IMR-90 (cell line): ENCODE measurements around the gene TARDBP. TPM values are rescaled to one million over a fixed set of nuclear protein-coding genes. Genes with fewer than 3 reads are reported as not detected.

Experiments
- ATAC-seq: fragments of 200-7000 bp; cut with Tn5 transposase; 2 replicates; pipeline ENCODE4 v1.9.1; 2020; ENCODE audit warnings: low read depth, mild to moderate bottlenecking, moderate library complexity
- BruUV-seq: library from RNA; stranded (reverse); fragments of 400-500 nt; replicated peaks from 2 replicates; lab custom pipeline; 2021; lab: Mats Ljungman, UMichigan
- CTCF ChIA-PET: fragments of 300-600 bp; formaldehyde crosslinking; extraction: SDS; loops from one replicate; lab custom pipeline; 2021; ENCODE audit warnings: antibody characterized with exemption; lab: Yijun Ruan, JAX
- POLR2A ChIA-PET: fragments of 300-600 bp; sonication (Branson Sonifier 250); formaldehyde crosslinking; loops from one replicate; lab custom pipeline; 2022; ENCODE audit warnings: antibody characterized with exemption; ENCODE audit not compliant: unreplicated experiment; lab: Charles Lee
- DNase-seq: peaks from one replicate; pipeline ENCODE4 v3.0.0; 2013
- H2AFZ ChIP-seq: replicated peaks from 2 replicates; pipeline ENCODE3; 2013; ENCODE audit warnings: low read length, mild to moderate bottlenecking; ENCODE audit not compliant: poor library complexity
- H2AK5ac ChIP-seq: 2 replicates; pipeline ENCODE4 v1.6.1; 2013; ENCODE audit warnings: low read depth, low read length, inconsistent platforms
- H2AK9ac ChIP-seq: replicated peaks from 2 replicates; pipeline ENCODE3; 2013; ENCODE audit warnings: mild to moderate bottlenecking, low read depth, low read length, moderate library complexity; ENCODE audit not compliant: poor library complexity
- H2BK120ac ChIP-seq: 2 replicates; pipeline ENCODE4 v1.6.1; 2013; ENCODE audit warnings: low read depth, low read length, inconsistent platforms
- H2BK15ac ChIP-seq: 3 replicates; pipeline ENCODE4 v1.6.1; 2013; ENCODE audit warnings: low read depth, low read length, inconsistent platforms
- H2BK20ac ChIP-seq: 2 replicates; pipeline ENCODE4 v1.6.1; 2013; ENCODE audit warnings: low read depth, mild to moderate bottlenecking, inconsistent platforms, low read length, moderate library complexity
- H2BK5ac ChIP-seq: 2 replicates; pipeline ENCODE4 v1.6.1; 2013; ENCODE audit warnings: mild to moderate bottlenecking, low read depth, low read length, inconsistent platforms; ENCODE audit not compliant: poor library complexity, severe bottlenecking
- H3K14ac ChIP-seq: replicated peaks from 2 replicates; pipeline ENCODE4 v1.6.1; 2013; ENCODE audit warnings: low read depth, low read length, inconsistent platforms
- H3K18ac ChIP-seq: 2 replicates; pipeline ENCODE4 v1.6.1; 2013; ENCODE audit warnings: low read depth, low read length, control low read depth
- H3K23ac ChIP-seq: 2 replicates; pipeline ENCODE4 v1.6.1; 2013; ENCODE audit warnings: low read depth, low read length, inconsistent platforms
- H3K27ac ChIP-seq: 2 replicates; pipeline ENCODE4 v1.5.1; 2013; ENCODE audit warnings: mild to moderate bottlenecking, control low read depth, low read length; ENCODE audit not compliant: insufficient read depth
- H3K27me3 ChIP-seq: 2 replicates; pipeline ENCODE4 v1.6.1; 2013; ENCODE audit warnings: low read length; ENCODE audit not compliant: control insufficient read depth, insufficient read depth
- H3K36me3 ChIP-seq: 2 replicates; pipeline ENCODE4 v1.6.1; 2013; ENCODE audit warnings: low read length, mixed read lengths; ENCODE audit not compliant: control insufficient read depth, insufficient read depth
- H3K4ac ChIP-seq: 2 replicates; pipeline ENCODE4 v1.6.1; 2013; ENCODE audit warnings: low read depth, low read length, inconsistent platforms
- H3K4me1 ChIP-seq: 2 replicates; pipeline ENCODE4 v1.6.1; 2013; ENCODE audit warnings: low read length, mixed read lengths; ENCODE audit not compliant: control insufficient read depth, insufficient read depth
- H3K4me2 ChIP-seq: 2 replicates; pipeline ENCODE4 v1.6.1; 2013; ENCODE audit warnings: low read depth, mild to moderate bottlenecking, control low read depth, low read length, moderate library complexity
- H3K4me3 ChIP-seq: 2 replicates; pipeline ENCODE4 v1.5.1; 2013; ENCODE audit warnings: low read depth, mild to moderate bottlenecking, control low read depth, low read length, moderate library complexity; ENCODE audit not compliant: insufficient read depth
- H3K56ac ChIP-seq: 2 replicates; pipeline ENCODE4 v1.6.1; 2013; ENCODE audit warnings: low read length, inconsistent platforms; ENCODE audit not compliant: insufficient read depth; ENCODE audit errors: extremely low read depth
- H3K79me1 ChIP-seq, 2 experiments: 2 replicates each; pipeline ENCODE4 v1.6.1; 2013; ENCODE audit warnings: low read length in 2 of 2, inconsistent platforms in 1 of 2, low read depth in 1 of 2
- H3K9ac ChIP-seq: 2 replicates; pipeline ENCODE4 v1.6.1; 2013; ENCODE audit warnings: low read depth, low read length, control low read depth
- H3K9me1 ChIP-seq: 2 replicates; pipeline ENCODE4 v1.6.1; 2013; ENCODE audit warnings: low read length, inconsistent platforms; ENCODE audit not compliant: insufficient read depth
- H3K9me3 ChIP-seq: 2 replicates; pipeline ENCODE4 v1.6.1; 2013; ENCODE audit warnings: low read length; ENCODE audit not compliant: control insufficient read depth, insufficient read depth
- H4K20me1 ChIP-seq: 2 replicates; pipeline ENCODE4 v1.6.1; 2013; ENCODE audit warnings: low read length, inconsistent platforms; ENCODE audit not compliant: insufficient read depth
- H4K5ac ChIP-seq: 2 replicates; pipeline ENCODE4 v1.6.1; 2013; ENCODE audit warnings: mild to moderate bottlenecking, low read depth, low read length, control low read depth
- H4K8ac ChIP-seq, 2 experiments: 2 replicates each; pipeline ENCODE4 v1.6.1; 2013; ENCODE audit warnings: low read depth in 2 of 2, low read length in 2 of 2, control low read depth in 1 of 2, inconsistent platforms in 1 of 2
- H4K91ac ChIP-seq: 2 replicates; pipeline ENCODE4 v1.6.1; 2013; ENCODE audit warnings: low read depth, low read length, inconsistent platforms; ENCODE audit not compliant: insufficient read depth
- BHLHE40 ChIP-seq: fragments of 150-350 bp; IDR thresholded peaks from 2 replicates; pipeline ENCODE4 v1.6.1; 2016; ENCODE audit warnings: mild to moderate bottlenecking, low read depth, low read length
- CEBPB ChIP-seq: IDR thresholded peaks from 2 replicates; pipeline ENCODE4 v1.6.1; 2012; ENCODE audit warnings: low read depth, low read length, improper control_type of control experiment
- CHD1 ChIP-seq: IDR thresholded peaks from 2 replicates; pipeline ENCODE4 v1.6.1; 2012; ENCODE audit warnings: low read depth, low read length, improper control_type of control experiment
- FOS ChIP-seq: fragments of 150-350 bp; IDR thresholded peaks from 2 replicates; pipeline ENCODE4 v1.6.1; 2016; ENCODE audit warnings: low read depth, low read length
- MAFK ChIP-seq: IDR thresholded peaks from 2 replicates; pipeline ENCODE4 v1.6.1; 2012; ENCODE audit warnings: low read depth, low read length, improper control_type of control experiment
- MAZ ChIP-seq: IDR thresholded peaks from 2 replicates; pipeline ENCODE4 v1.6.1; 2012; ENCODE audit warnings: low read depth, mild to moderate bottlenecking, low read length, improper control_type of control experiment, moderate library complexity, borderline replicate concordance
- MXI1 ChIP-seq: IDR thresholded peaks from 2 replicates; pipeline ENCODE4 v1.6.1; 2012; ENCODE audit warnings: low read depth, mild to moderate bottlenecking, low read length, moderate library complexity, borderline replicate concordance
- NFE2L2 ChIP-seq: fragments of 150-350 bp; IDR thresholded peaks from 2 replicates; pipeline ENCODE4 v1.6.1; 2016; ENCODE audit warnings: low read depth, mild to moderate bottlenecking, low read length
- POLR2A ChIP-seq: IDR thresholded peaks from 2 replicates; pipeline ENCODE4 v1.6.1; 2012; ENCODE audit warnings: mild to moderate bottlenecking, low read depth, low read length
- RAD21 ChIP-seq: IDR thresholded peaks from 2 replicates; pipeline ENCODE4 v1.6.1; 2012; ENCODE audit warnings: low read length, improper control_type of control experiment
- RCOR1 ChIP-seq: IDR thresholded peaks from 2 replicates; pipeline ENCODE4 v1.6.1; 2012; ENCODE audit warnings: mild to moderate bottlenecking, low read length, improper control_type of control experiment; ENCODE audit not compliant: insufficient replicate concordance
- RFX5 ChIP-seq: IDR thresholded peaks from 2 replicates; pipeline ENCODE4 v1.8.0; 2012; ENCODE audit warnings: low read depth, mild to moderate bottlenecking, low read length, moderate library complexity
- SMC3 ChIP-seq: fragments of 150-350 bp; IDR thresholded peaks from 2 replicates; pipeline ENCODE4 v1.6.1; 2016; ENCODE audit warnings: low read depth, mild to moderate bottlenecking, antibody characterized with exemption, low read length, moderate library complexity
- WGBS, 2 experiments: methylation state at CpG; one replicate each; pipeline versions ENCODE4 v1.1.5 to v1.1.7; 2013; ENCODE audit warnings: missing lambda C conversion rate in 2 of 2; ENCODE audit not compliant: insufficient read length in 1 of 2; ENCODE audit errors: extremely low coverage in 2 of 2; 5-methylcytosine and 5-hydroxymethylcytosine counted together
- dilution Hi-C: fragments of 300-500 bp; cut with HindIII; formaldehyde crosslinking; loops from one replicate; pipeline ENCODE4 v1.14.3; 2018; ENCODE audit warnings: low sequenced_read_pairs; ENCODE audit not compliant: unreplicated experiment
- in situ Hi-C: fragments of 300-500 bp; cut with MboI; formaldehyde crosslinking; loops from 3 replicates; pipeline ENCODE4 v1.14.3; 2019; ENCODE audit warnings: low sequenced_read_pairs, inconsistent platforms, mixed read lengths
- intact Hi-C: fragments of 100-400 bp; cut with micrococcal nuclease; formaldehyde crosslinking; loops from 2 replicates; pipeline ENCODE4 v1.10.0; 2022
- polyA plus RNA-seq, 3 experiments: library from polyadenylated mRNA; depleted of rRNA; stranded (reverse); fragments of >200 nt; gene quantifications; 2 replicates each; pipeline ENCODE4 v1.2.3, GENCODE V29; 2012; ENCODE audit warnings: low replicate concordance in 1 of 3
- total RNA-seq: library from RNA; depleted of rRNA; stranded (reverse); fragments of >200 nt; gene quantifications from 2 replicates; pipeline ENCODE4 v1.2.3, GENCODE V29; 2012
- TF ChIP-seq, protein P1 (sequence below): fragments of 150-350 bp; IDR thresholded peaks from 2 replicates; pipeline ENCODE4 v1.6.1; 2017; ENCODE audit warnings: mild to moderate bottlenecking, antibody characterized with exemption, low read length, low read depth
- TF ChIP-seq, protein P2 (sequence below): conservative IDR thresholded peaks from 2 replicates; pipeline ENCODE4 v1.5.1; 2012; ENCODE audit warnings: mild to moderate bottlenecking, low read depth, low read length, improper control_type of control experiment

The TARDBP gene
- total and polyA plus RNA-seq, 2 of the 4 experiments (the other 2 are of a cell fraction) = 36.7 to 161 TPM

DNA sequence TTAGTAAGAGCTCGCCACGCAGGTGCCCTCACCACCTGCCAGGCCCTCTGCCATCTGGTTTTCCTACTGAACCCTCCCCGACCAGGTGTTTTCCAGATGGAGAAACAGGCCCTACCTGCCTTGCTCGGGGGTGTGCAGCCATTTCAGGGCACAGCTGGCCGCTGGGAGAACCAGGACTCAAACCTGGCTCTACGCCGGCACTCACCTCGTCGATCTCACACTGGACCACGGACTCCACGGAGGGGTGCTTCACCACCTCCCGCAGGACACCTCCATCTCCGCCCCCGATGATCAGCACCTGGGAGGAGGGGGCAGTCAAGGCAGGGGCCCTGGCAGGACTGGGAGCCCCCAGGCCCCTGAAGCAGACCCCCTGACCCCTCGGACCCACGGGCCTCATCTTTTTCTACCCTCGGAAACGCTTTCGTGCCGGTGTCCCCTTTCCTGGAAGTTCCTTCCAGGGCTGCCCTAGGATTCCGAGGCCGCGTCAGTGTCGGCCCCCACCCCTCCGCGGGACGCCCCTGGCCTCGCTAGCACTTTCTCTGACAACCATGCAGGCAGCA, 46.2 kb downstream of the TARDBP start:
- ATAC-seq = no peak
- TF ChIP-seq RCOR1 = no peak
- TF ChIP-seq RFX5 = no peak
- TF ChIP-seq, protein P1, sequence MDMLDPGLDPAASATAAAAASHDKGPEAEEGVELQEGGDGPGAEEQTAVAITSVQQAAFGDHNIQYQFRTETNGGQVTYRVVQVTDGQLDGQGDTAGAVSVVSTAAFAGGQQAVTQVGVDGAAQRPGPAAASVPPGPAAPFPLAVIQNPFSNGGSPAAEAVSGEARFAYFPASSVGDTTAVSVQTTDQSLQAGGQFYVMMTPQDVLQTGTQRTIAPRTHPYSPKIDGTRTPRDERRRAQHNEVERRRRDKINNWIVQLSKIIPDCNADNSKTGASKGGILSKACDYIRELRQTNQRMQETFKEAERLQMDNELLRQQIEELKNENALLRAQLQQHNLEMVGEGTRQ = no peak
- no peak for TF ChIP-seq MXI1
- TF ChIP-seq CEBPB = no peak
- no peak for TF ChIP-seq MAZ
- no peak for TF ChIP-seq RAD21
- TF ChIP-seq SMC3 = no peak
- TF ChIP-seq BHLHE40 = no peak
- no peak for TF ChIP-seq POLR2A
- TF ChIP-seq NFE2L2 = no peak
- TF ChIP-seq, protein P2, sequence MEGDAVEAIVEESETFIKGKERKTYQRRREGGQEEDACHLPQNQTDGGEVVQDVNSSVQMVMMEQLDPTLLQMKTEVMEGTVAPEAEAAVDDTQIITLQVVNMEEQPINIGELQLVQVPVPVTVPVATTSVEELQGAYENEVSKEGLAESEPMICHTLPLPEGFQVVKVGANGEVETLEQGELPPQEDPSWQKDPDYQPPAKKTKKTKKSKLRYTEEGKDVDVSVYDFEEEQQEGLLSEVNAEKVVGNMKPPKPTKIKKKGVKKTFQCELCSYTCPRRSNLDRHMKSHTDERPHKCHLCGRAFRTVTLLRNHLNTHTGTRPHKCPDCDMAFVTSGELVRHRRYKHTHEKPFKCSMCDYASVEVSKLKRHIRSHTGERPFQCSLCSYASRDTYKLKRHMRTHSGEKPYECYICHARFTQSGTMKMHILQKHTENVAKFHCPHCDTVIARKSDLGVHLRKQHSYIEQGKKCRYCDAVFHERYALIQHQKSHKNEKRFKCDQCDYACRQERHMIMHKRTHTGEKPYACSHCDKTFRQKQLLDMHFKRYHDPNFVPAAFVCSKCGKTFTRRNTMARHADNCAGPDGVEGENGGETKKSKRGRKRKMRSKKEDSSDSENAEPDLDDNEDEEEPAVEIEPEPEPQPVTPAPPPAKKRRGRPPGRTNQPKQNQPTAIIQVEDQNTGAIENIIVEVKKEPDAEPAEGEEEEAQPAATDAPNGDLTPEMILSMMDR = no peak
- no peak for TF ChIP-seq FOS
- TF ChIP-seq MAFK = no peak
- no peak for TF ChIP-seq CHD1

More for the DNA sequence above, 46.2 kb downstream of the TARDBP start:
- CTCF ChIA-PET = interaction anchor here (1.4 kb wide), 1 partner anchor 21 kb away, joined by 5 read pairs; no protein-coding TSS in a partner anchor
- peak overlapping the region; percentile 91 for H3K9ac ChIP-seq
- H2BK5ac ChIP-seq = peak overlapping the region; percentile 54
- H2AFZ ChIP-seq = peak overlapping the region; percentile 94
- H2BK20ac ChIP-seq = no peak overlapping the region
- intact Hi-C loops = no loop called here
- POLR2A ChIA-PET = interaction anchor here (0.6 kb wide), 1 partner anchor 763 kb away, joined by 3 read pairs; no protein-coding TSS in a partner anchor
- dilution Hi-C loops = no loop called here
- no peak for DNase-seq
- peak overlapping the region; percentile 99 for H2AK9ac ChIP-seq
- peak overlapping the region; percentile 88 for H3K23ac ChIP-seq
- H3K4ac ChIP-seq = peak overlapping the region; percentile 85
- H2AK5ac ChIP-seq = peak overlapping the region; percentile 96
- peak overlapping the region; percentile 70; the same call in 1 of the 2 replicates for H3K27ac ChIP-seq
- H3K4me2 ChIP-seq = peak overlapping the region; percentile 93
- peak overlapping the region; percentile 58 to 78; a peak in 2 of 4 replicates for H4K8ac ChIP-seq
- H3K56ac ChIP-seq = peak overlapping the region; percentile 47
- in situ Hi-C loops = no loop called here
- H3K4me3 ChIP-seq = peak overlapping the region; percentile 93
- no peak overlapping the region for H2BK120ac ChIP-seq
- no peaks in the 10 kb centered on the region for H3K9me3 ChIP-seq
- peak overlapping the region; percentile 90 for H3K14ac ChIP-seq
- H3K79me1 ChIP-seq = peaks cover 24 to 51% of the 10 kb centered on the region in 2 experiments
- no TSS peak for BruUV-seq
- H3K36me3 ChIP-seq = peaks cover 21% of the 10 kb centered on the region
- no peak overlapping the region for H4K5ac ChIP-seq
- no peak overlapping the region; the same call in 1 of the 2 replicates for H4K91ac ChIP-seq
- H3K27me3 ChIP-seq = no peaks in the 10 kb centered on the region
- 64% methylated on average over 15 of the region's 28 CpGs; no CpG with 5 or more reads in 1 of the 2 experiments for WGBS, 2 experiments
- no peak overlapping the region for H2BK15ac ChIP-seq
- H3K4me1 ChIP-seq = peaks cover 8% of the 10 kb centered on the region
- no peak overlapping the region for H3K18ac ChIP-seq
- peaks cover 8% of the 10 kb centered on the region; the same call in 1 of the 2 replicates for H3K9me1 ChIP-seq
- peaks cover 14% of the 10 kb centered on the region for H4K20me1 ChIP-seq
